Measurements from ENCODE around the gene ACSL1.

- no peak for TF ChIP-seq CTCF (conservative IDR thresholded peaks at IDR 0.05)
- no peak for TF ChIP-seq ZFX (IDR thresholded peaks at IDR 0.05)
Observed at GRCh38 chr4:184850018-184850417, 24.2 kb upstream of the ACSL1 start.
